IPS-15b (cell line): Measurements from ENCODE around the gene DHRSX.
"Not testable (repeated sequence)": the region's sequence is repeated elsewhere in the genome, so short reads cannot be mapped to it uniquely, and the experiment has no call there.

Experiments
- H3K27me3 ChIP-seq: one replicate; pipeline ENCODE4 v1.6.1; 2013; ENCODE audit warnings: low read length; ENCODE audit not compliant: control insufficient read depth, insufficient read depth
- H3K36me3 ChIP-seq: one replicate; pipeline ENCODE4 v1.6.1; 2013; ENCODE audit warnings: low read length; ENCODE audit not compliant: control insufficient read depth, insufficient read depth
- H3K4me1 ChIP-seq: one replicate; pipeline ENCODE4 v1.6.1; 2013; ENCODE audit warnings: mild to moderate bottlenecking, low read length; ENCODE audit not compliant: control insufficient read depth, insufficient read depth
- H3K4me3 ChIP-seq: one replicate; pipeline ENCODE4 v1.5.1; 2013; ENCODE audit warnings: low read depth, low read length
- H3K9ac ChIP-seq: one replicate; pipeline ENCODE4 v1.6.1; 2013; ENCODE audit warnings: low read depth, mild to moderate bottlenecking, low read length
- H3K9me3 ChIP-seq: one replicate; pipeline ENCODE4 v1.6.1; 2013; ENCODE audit warnings: mild to moderate bottlenecking, low read length; ENCODE audit not compliant: control insufficient read depth, insufficient read depth

DHRSX gene

DNA sequence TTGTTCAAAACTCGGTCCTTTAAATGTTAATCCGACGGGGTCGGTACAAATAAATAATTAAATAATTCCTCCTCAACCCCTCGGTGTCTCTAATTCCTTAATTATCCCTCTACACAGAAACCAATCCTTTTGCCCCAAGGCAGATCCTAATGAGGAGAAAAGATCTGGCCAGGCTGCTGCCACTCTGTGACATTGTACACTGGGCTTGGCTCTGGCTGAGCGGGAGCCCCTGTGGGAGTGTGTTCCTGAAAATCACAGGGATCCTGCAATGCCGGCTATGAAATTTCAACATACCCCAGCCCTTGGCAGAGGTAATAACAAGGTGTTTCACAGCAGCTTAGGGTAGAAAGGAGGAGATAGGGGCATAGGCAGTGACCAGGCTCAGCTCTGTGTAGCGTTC lies 96.0 kb downstream of the DHRSX start:
- H3K9ac ChIP-seq, result no peak overlapping the region
- H3K9me3 ChIP-seq, result no peaks in the 10 kb centered on the region
- no peaks in the 10 kb centered on the region for H3K36me3 ChIP-seq
- no peaks in the 10 kb centered on the region for H3K4me1 ChIP-seq
- no peak overlapping the region for H3K4me3 ChIP-seq
- H3K27me3 ChIP-seq, result no peaks in the 10 kb centered on the region

DNA sequence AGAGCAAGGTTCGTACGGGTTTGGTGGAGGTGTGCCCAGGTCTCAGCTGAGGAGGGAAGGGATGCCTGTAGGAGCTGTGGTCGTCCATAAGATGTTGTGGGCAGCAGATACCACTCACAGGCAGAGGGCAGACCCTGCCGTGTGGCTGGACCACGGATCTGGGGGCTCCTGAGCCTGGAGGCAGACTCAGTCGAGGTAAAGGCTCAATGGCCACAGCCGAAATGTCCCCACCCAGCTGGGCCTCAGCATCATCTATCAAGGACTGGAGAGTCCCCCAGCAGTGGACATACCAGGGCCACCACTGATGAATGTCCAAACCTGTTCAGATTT lies 98.5 kb downstream of the DHRSX start:
- Histone ChIP-seq H3K9me3 (no peaks in the 10 kb centered on the region), H3K4me1 (no peaks in the 10 kb centered on the region), H3K27me3 (no peaks in the 10 kb centered on the region), H3K36me3 (no peaks in the 10 kb centered on the region), H3K4me3 (no peak overlapping the region), H3K9ac (no peak overlapping the region)

- no peaks in the 10 kb centered on the region for H3K9me3 ChIP-seq
- H3K4me1 ChIP-seq, result no peaks in the 10 kb centered on the region
- H3K9ac ChIP-seq, result no peak overlapping the region
- H3K36me3 ChIP-seq, result no peaks in the 10 kb centered on the region
- H3K4me3 ChIP-seq, result no peak overlapping the region
- H3K27me3 ChIP-seq, result no peaks in the 10 kb centered on the region
Observed at GRCh38 chrX:2401590-2402360, 99.0 kb downstream of the DHRSX start.

- H3K27me3 ChIP-seq, result no peaks in the 10 kb centered on the region
- no peaks in the 10 kb centered on the region for H3K4me1 ChIP-seq
- no peaks in the 10 kb centered on the region for H3K9me3 ChIP-seq
- no peak overlapping the region for H3K9ac ChIP-seq
- H3K4me3 ChIP-seq, result no peak overlapping the region
- H3K36me3 ChIP-seq, result no peaks in the 10 kb centered on the region
Observed at GRCh38 chrX:2401201-2401589, 99.6 kb downstream of the DHRSX start.

GRCh38 chrX:2398064-2398656 lies 102.6 kb downstream of the DHRSX start:
- no peaks in the 10 kb centered on the region for H3K4me1 ChIP-seq
- H3K27me3 ChIP-seq, result no peaks in the 10 kb centered on the region
- H3K36me3 ChIP-seq, result no peaks in the 10 kb centered on the region
- H3K4me3 ChIP-seq, result no peak overlapping the region
- H3K9me3 ChIP-seq, result no peaks in the 10 kb centered on the region
- no peak overlapping the region for H3K9ac ChIP-seq

- H3K9ac ChIP-seq, result no peak overlapping the region
- H3K9me3 ChIP-seq, result no peaks in the 10 kb centered on the region
- no peaks in the 10 kb centered on the region for H3K36me3 ChIP-seq
- no peak overlapping the region for H3K4me3 ChIP-seq
- no peaks in the 10 kb centered on the region for H3K27me3 ChIP-seq
- no peaks in the 10 kb centered on the region for H3K4me1 ChIP-seq
Observed at GRCh38 chrX:2397229-2398063, 103.3 kb downstream of the DHRSX start.

GRCh38 chrX:2395261-2395992 lies 105.3 kb downstream of the DHRSX start:
- H3K9ac ChIP-seq, result no peak overlapping the region
- H3K4me1 ChIP-seq, result no peaks in the 10 kb centered on the region
- no peaks in the 10 kb centered on the region for H3K27me3 ChIP-seq
- no peaks in the 10 kb centered on the region for H3K9me3 ChIP-seq
- no peak overlapping the region for H3K4me3 ChIP-seq
- H3K36me3 ChIP-seq, result peaks cover 6% of the 10 kb centered on the region

DNA sequence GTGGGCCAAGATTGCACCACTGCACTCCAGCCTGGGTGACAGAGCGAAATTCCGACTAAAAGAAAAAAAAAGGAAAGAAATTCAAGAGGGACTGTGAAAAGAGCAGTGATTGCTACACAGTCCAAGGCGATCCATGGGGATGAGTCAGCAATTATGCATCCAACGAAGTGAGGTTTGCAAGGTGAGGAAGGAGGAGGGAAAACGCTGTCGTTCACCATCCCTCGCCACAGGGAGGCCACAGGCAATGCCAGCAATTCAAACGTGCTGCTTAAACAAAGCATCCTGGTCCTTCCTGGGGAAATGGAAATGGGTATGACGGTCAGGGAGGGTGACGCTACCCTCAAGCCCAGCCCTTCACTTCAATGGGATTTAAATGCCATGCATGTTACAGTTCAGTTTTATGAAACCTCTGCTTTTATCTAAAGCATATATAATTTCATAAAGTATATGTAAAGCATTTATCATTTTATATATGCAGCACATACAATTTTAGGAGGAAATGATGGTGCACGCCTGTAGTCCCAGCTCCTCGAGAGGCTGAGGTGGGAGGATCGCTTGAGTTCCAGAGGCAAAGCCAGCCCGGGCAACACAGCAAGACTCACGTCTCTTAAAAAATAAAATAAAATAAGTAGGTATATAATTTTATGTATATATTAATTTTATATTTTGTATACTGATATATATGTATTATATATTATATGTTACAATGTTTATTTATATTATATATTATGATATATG lies 108.7 kb downstream of the DHRSX start:
- H3K9ac ChIP-seq, result no peak overlapping the region
- peaks cover 7% of the 10 kb centered on the region for H3K36me3 ChIP-seq
- no peak overlapping the region for H3K4me3 ChIP-seq
- H3K4me1 ChIP-seq, result no peaks in the 10 kb centered on the region
- no peaks in the 10 kb centered on the region for H3K27me3 ChIP-seq
- H3K9me3 ChIP-seq, result no peaks in the 10 kb centered on the region

DNA sequence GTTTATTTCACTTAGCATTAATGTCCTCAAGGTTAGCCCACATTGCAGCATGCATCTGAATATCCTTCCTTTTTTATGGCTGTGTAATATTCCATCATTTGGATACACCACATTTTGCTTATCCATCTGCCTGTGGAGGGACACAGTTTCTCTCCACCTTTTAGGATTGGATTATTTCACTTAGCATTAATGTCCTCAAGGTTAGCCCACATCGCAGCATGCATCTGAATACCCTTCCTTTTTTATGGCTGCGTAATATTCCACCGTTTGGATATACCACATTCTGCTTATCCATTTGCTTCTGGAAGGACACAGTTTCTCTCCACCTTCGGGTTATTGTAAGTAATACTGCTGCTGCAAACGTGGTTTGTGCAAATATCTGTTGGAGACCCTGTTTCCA lies 110.0 kb downstream of the DHRSX start:
- Histone ChIP-seq H3K27me3 (no peaks in the 10 kb centered on the region), H3K4me3 (no peak overlapping the region), H3K36me3 (peaks cover 7% of the 10 kb centered on the region), H3K9me3 (no peaks in the 10 kb centered on the region), H3K9ac (no peak overlapping the region), H3K4me1 (no peaks in the 10 kb centered on the region)

GRCh38 chrX:2389731-2390130 lies 111.0 kb downstream of the DHRSX start:
- not testable (repeated sequence) for H3K4me3 ChIP-seq, H3K4me1 ChIP-seq, H3K9me3 ChIP-seq, H3K27me3 ChIP-seq, H3K9ac ChIP-seq, H3K36me3 ChIP-seq

DNA sequence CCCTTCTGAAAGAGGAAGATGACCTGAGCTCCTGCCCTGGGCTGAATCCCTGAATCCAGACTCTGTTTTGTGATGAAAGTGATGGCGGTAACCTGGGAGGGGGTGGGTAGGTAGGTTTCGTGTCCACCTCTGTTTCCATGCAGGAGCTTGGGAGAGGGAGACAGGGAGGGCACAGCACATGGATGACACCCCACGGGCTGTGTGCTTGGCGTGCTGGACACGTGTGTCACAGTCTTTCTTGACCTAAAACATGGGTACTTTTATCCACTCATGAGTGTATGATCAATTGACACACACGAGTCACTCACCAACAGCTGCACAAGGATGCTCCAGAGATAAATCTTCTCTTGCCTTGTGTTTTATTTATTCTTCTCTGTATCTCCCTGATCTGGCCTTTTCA lies 111.5 kb downstream of the DHRSX start:
- Histone ChIP-seq H3K4me1 (no peaks in the 10 kb centered on the region), H3K9ac (no peak overlapping the region), H3K36me3 (peaks cover 7% of the 10 kb centered on the region), H3K9me3 (no peaks in the 10 kb centered on the region), H3K27me3 (no peaks in the 10 kb centered on the region), H3K4me3 (no peak overlapping the region)
